ENCODE data around the gene ALAS1.
A peak's percentile ranks its signal among the peaks of the same experiment; 100 is the strongest.

The ALAS1 gene

GRCh38 chr3:52234516-52235447 is 36.8 kb downstream of the ALAS1 start:
- no peak for DNase-seq (ENCODE audit: low read depth)

GRCh38 chr3:52236424-52236886 is 38.5 kb downstream of the ALAS1 start:
- DNase-seq (ENCODE audit: low read depth), result no peak

GRCh38 chr3:52237006-52237656 is 39.2 kb downstream of the ALAS1 start:
- DNase-seq (ENCODE audit: low read depth), result no peak

- DNase-seq (ENCODE audit: low read depth), result no peak
Measured at GRCh38 chr3:52237657-52238172, 39.8 kb downstream of the ALAS1 start.

- no peak for DNase-seq (ENCODE audit: low read depth)
Measured at GRCh38 chr3:52238193-52238760, 40.3 kb downstream of the ALAS1 start.

- DNase-seq (ENCODE audit: low read depth), result peak; percentile 59
Measured at GRCh38 chr3:52238761-52239701, 41.1 kb downstream of the ALAS1 start, which contains the start of gene TWF2. TSS of gene TWF2 (minus strand) at chr3:52239158. CDS start at chr3:52239016, 142 bp downstream.

GRCh38 chr3:52240059-52240885 is 42.3 kb downstream of the ALAS1 start:
- no peak for DNase-seq (ENCODE audit: low read depth)

- no peak for DNase-seq (ENCODE audit: low read depth)
Measured at GRCh38 chr3:52240886-52241370, 43.0 kb downstream of the ALAS1 start.

GRCh38 chr3:52242039-52242438 is 44.1 kb downstream of the ALAS1 start:
- DNase-seq (ENCODE audit: low read depth), result no peak

GRCh38 chr3:52243791-52244628 is 46.0 kb downstream of the ALAS1 start:
- no peak for DNase-seq (ENCODE audit: low read depth)

- no peak for DNase-seq (ENCODE audit: low read depth)
Measured at GRCh38 chr3:52245322-52246263, 47.6 kb downstream of the ALAS1 start, which contains the start of gene PPM1M. TSS of gene PPM1M (plus strand) at chr3:52245759. CDS start at chr3:52245825, 66 bp downstream.

- no peak for DNase-seq (ENCODE audit: low read depth)
Measured at GRCh38 chr3:52246264-52246620, 48.3 kb downstream of the ALAS1 start.

- DNase-seq (ENCODE audit: low read depth), result no peak
Measured at GRCh38 chr3:52246728-52247408, 48.9 kb downstream of the ALAS1 start.

GRCh38 chr3:52247409-52248164 is 49.6 kb downstream of the ALAS1 start:
- DNase-seq (ENCODE audit: low read depth), result no peak

GRCh38 chr3:52248165-52248541 is 50.2 kb downstream of the ALAS1 start:
- DNase-seq (ENCODE audit: low read depth), result no peak

GRCh38 chr3:52248816-52249547 is 51.0 kb downstream of the ALAS1 start:
- no peak for DNase-seq (ENCODE audit: low read depth)

All from stimulated activated CD8-positive, alpha-beta memory T cell treated with anti-CD3 and anti-CD28 coated beads, Interleukin-7, amount 100 ng/mL, for 24 hours (primary cell).